Endodermal cell (in vitro differentiated cells): ENCODE data around the gene THSD4. TPM values are rescaled to one million over a fixed set of nuclear protein-coding genes. Genes with fewer than 3 reads are reported as not detected.
A peak's percentile ranks its signal among the peaks of the same experiment; 100 is the strongest.

Experiments
- DNase-seq: peaks from one replicate; pipeline ENCODE4 v3.0.0-alpha.2; 2017
- H3K27ac ChIP-seq: 2 replicates; pipeline ENCODE4 v1.5.1; 2013; ENCODE audit warnings: mild to moderate bottlenecking, low read depth, low read length, moderate library complexity
- H3K27me3 ChIP-seq: 2 replicates; pipeline ENCODE4 v1.6.1; 2013; ENCODE audit warnings: mild to moderate bottlenecking, low read length, moderate library complexity; ENCODE audit not compliant: insufficient read depth, control insufficient read depth, poor library complexity, severe bottlenecking
- H3K36me3 ChIP-seq: 2 replicates; pipeline ENCODE4 v1.7.0; 2013; ENCODE audit warnings: mild to moderate bottlenecking, low read length, moderate library complexity; ENCODE audit not compliant: control insufficient read depth, insufficient read depth
- H3K4me1 ChIP-seq: one replicate; pipeline ENCODE4 v1.7.0; 2013; ENCODE audit warnings: low read length; ENCODE audit not compliant: control insufficient read depth, insufficient read depth
- H3K4me3 ChIP-seq: 2 replicates; pipeline ENCODE4 v1.5.1; 2013; ENCODE audit warnings: mild to moderate bottlenecking, low read length, moderate library complexity
- H3K9ac ChIP-seq: 2 replicates; pipeline ENCODE4 v1.6.1; 2013; ENCODE audit warnings: mild to moderate bottlenecking, low read length, moderate library complexity; ENCODE audit not compliant: poor library complexity, severe bottlenecking; ENCODE audit errors: extremely low read depth
- H3K9me3 ChIP-seq: 2 replicates; pipeline ENCODE4 v1.6.1; 2013; ENCODE audit warnings: mild to moderate bottlenecking, low read length, moderate library complexity; ENCODE audit not compliant: control insufficient read depth
- H3K27ac Mint-ChIP-seq: 2 replicates; pipeline ENCODE4 v1.8.0; 2020; ENCODE audit warnings: mixed read lengths
- H3K27me3 Mint-ChIP-seq: 2 replicates; pipeline ENCODE4 v1.8.0; 2021; ENCODE audit warnings: mild to moderate bottlenecking, mixed read lengths; ENCODE audit not compliant: insufficient read depth
- H3K36me3 Mint-ChIP-seq: 2 replicates; pipeline ENCODE4 v1.8.0; 2020; ENCODE audit warnings: low read depth, mixed read lengths
- H3K4me1 Mint-ChIP-seq: 2 replicates; pipeline ENCODE4 v1.8.0; 2020; ENCODE audit warnings: mixed read lengths
- H3K4me3 Mint-ChIP-seq: 2 replicates; pipeline ENCODE4 v1.8.0; 2020; ENCODE audit warnings: mild to moderate bottlenecking, moderate library complexity, mixed read lengths
- H3K9me3 Mint-ChIP-seq: 2 replicates; pipeline ENCODE4 v1.8.0; 2020; ENCODE audit warnings: mild to moderate bottlenecking, mixed read lengths
- WGBS, 2 experiments: methylation state at CpG; one replicate each; pipeline versions ENCODE4 v1.1.5 to v1.1.7; 2013; ENCODE audit warnings: missing lambda C conversion rate in 2 of 2, mixed read lengths in 1 of 2; ENCODE audit not compliant: insufficient coverage in 1 of 2, insufficient read length in 1 of 2; 5-methylcytosine and 5-hydroxymethylcytosine counted together
- total RNA-seq, 2 donors: library from RNA; stranded (reverse); fragmentation: NEBNext Ultra II Directional in 1 of 2; extraction: Animal tissue kit (Norgen Biotek cat#: 25700) in 1 of 2; gene quantifications; 2 replicates in 1 of 2; 3 replicates in 1 of 2; pipeline ENCODE4 v1.2.1, GENCODE V29; 2021
- TF ChIP-seq, protein P1 (sequence below): fragments of 200-600 bp; sonication (generic); conservative IDR thresholded peaks from 2 replicates; pipeline ENCODE4 v1.5.0; 2021; ENCODE audit warnings: antibody characterized with exemption, mild to moderate bottlenecking

The THSD4 gene
- total RNA-seq, 2 donors from 2014 or later = 4.6 to 5.4 TPM

DNA sequence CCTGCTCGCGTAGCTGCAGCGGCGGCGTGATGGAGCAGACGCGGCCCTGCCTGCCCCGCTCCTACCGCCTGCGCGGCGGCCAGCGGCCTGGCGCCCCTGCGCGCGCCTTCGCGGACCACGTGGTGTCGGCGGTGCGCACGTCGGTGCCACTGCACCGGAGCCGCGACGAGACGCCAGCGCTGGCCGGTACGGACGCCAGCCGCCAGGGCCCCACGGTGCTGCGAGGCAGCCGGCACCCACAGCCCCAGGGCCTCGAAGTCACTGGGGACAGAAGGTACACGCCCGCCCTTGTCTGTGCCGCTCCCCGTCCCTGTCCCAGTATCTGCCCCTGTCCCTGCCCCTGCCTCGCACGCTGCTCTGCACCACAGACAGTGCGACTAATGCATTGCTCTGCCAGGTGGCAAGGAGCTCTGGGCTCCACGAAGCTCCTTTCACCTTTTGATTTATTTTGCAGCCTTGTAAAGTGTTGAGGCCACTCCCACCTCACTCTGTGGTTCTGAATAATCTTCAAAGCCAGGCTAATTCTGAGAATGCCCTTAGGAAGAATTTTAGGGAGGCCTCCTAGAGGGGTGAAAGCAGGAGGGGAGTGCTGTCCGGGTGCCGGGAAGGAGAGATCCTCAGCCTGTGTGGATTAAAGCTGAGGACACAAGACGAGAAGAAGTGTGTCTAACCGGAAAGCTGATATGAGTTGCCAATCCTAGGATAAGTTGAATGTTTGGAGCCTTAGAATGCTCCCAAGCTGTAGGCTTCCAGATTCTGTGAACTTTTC lies 100.0 kb downstream of the THSD4 start:
- Histone ChIP-seq H3K27me3 (no peaks in the 10 kb centered on the region), H3K27ac (no peak overlapping the region), H3K36me3 (no peaks in the 10 kb centered on the region), H3K4me3 (no peak overlapping the region), H3K9me3 (no peaks in the 10 kb centered on the region), H3K9ac (no peak overlapping the region), H3K4me1 (no peaks in the 10 kb centered on the region)
- Mint-ChIP-seq H3K27ac (no peak overlapping the region), H3K9me3 (peaks cover 14% of the 10 kb centered on the region), H3K36me3 (no peaks in the 10 kb centered on the region), H3K4me3 (no peak overlapping the region), H3K4me1 (no peaks in the 10 kb centered on the region), H3K27me3 (peaks cover 45% of the 10 kb centered on the region)
- TF ChIP-seq, protein P1, sequence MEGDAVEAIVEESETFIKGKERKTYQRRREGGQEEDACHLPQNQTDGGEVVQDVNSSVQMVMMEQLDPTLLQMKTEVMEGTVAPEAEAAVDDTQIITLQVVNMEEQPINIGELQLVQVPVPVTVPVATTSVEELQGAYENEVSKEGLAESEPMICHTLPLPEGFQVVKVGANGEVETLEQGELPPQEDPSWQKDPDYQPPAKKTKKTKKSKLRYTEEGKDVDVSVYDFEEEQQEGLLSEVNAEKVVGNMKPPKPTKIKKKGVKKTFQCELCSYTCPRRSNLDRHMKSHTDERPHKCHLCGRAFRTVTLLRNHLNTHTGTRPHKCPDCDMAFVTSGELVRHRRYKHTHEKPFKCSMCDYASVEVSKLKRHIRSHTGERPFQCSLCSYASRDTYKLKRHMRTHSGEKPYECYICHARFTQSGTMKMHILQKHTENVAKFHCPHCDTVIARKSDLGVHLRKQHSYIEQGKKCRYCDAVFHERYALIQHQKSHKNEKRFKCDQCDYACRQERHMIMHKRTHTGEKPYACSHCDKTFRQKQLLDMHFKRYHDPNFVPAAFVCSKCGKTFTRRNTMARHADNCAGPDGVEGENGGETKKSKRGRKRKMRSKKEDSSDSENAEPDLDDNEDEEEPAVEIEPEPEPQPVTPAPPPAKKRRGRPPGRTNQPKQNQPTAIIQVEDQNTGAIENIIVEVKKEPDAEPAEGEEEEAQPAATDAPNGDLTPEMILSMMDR = no peak
- peak; percentile 61 for DNase-seq
- WGBS, 2 experiments = 89 to 91% methylated on average over 25 to 51 of the region's 51 CpGs

DNA sequence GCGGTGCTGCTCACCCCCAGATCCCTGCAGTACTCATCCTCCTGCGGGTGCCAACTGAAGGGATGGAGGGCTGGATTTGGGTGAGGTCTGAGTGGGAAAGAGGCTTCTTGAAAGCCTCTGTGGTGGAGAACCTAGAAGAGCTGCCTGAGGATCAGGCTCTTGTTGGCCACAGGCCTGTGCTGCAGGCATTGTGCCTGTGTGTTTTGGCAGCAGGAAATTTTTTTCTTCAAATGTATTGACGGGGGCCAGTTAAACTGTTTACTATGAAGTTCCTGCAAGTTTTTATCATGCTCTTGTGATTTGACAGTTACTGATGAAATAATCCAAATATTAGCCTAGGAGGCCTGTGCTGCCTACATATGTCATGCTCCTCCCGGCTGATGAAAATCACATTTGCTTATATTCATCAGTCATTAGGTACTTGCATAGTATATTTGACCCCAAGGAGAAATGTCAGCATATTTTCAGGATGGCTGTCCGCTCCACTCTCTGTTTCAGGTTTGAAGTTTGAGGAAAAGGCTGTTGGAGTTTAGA lies 103.1 kb downstream of the THSD4 start:
- H3K4me1 Mint-ChIP-seq = no peaks in the 10 kb centered on the region
- H3K27me3 ChIP-seq = no peaks in the 10 kb centered on the region
- no peak overlapping the region for H3K4me3 Mint-ChIP-seq
- H3K27ac ChIP-seq = no peak overlapping the region
- TF ChIP-seq, protein P1 = no peak
- no peak overlapping the region for H3K9ac ChIP-seq
- DNase-seq = no peak
- no peaks in the 10 kb centered on the region for H3K9me3 ChIP-seq
- no peak overlapping the region for H3K4me3 ChIP-seq
- H3K36me3 Mint-ChIP-seq = no peaks in the 10 kb centered on the region
- H3K27ac Mint-ChIP-seq = no peak overlapping the region
- 80 to 87% methylated on average over 1 to 5 of the region's 5 CpGs for WGBS, 2 experiments
- H3K4me1 ChIP-seq = no peaks in the 10 kb centered on the region
- H3K9me3 Mint-ChIP-seq = peaks cover 12% of the 10 kb centered on the region
- H3K36me3 ChIP-seq = no peaks in the 10 kb centered on the region
- H3K27me3 Mint-ChIP-seq = peaks cover 33% of the 10 kb centered on the region

DNA sequence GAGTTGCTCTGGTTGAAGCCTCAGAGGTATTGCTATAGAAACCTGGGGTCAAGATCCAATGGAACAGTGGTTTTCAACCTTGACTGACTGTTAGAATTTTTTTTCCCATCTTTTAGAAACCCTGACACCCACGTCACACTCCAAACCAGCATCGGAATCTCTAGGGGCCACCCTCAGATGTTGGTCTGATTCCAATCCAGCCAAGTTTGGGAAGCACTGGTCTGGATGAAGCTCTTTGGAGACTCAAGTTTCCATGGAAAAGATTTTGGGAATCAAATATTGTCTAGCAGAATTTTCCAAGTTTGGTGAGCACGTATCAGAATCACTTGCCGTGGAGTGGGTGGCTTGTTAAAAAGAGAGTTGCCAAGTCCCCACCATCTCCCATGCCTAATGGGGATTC lies 103.8 kb downstream of the THSD4 start:
- H3K4me1 Mint-ChIP-seq = no peaks in the 10 kb centered on the region
- Histone ChIP-seq H3K9me3 (peaks cover under 1% of the 10 kb centered on the region), H3K36me3 (no peaks in the 10 kb centered on the region), H3K27ac (no peak overlapping the region), H3K4me1 (no peaks in the 10 kb centered on the region), H3K4me3 (no peak overlapping the region), H3K27me3 (no peaks in the 10 kb centered on the region), H3K9ac (no peak overlapping the region)
- no peak overlapping the region for H3K4me3 Mint-ChIP-seq
- peaks cover 25% of the 10 kb centered on the region for H3K27me3 Mint-ChIP-seq
- H3K9me3 Mint-ChIP-seq = peaks cover 9% of the 10 kb centered on the region
- H3K36me3 Mint-ChIP-seq = no peaks in the 10 kb centered on the region
- H3K27ac Mint-ChIP-seq = no peak overlapping the region
- WGBS, 2 experiments = 97 to 100% methylated on average over 4 of the region's 4 CpGs
- TF ChIP-seq, protein P1 = no peak
- no peak for DNase-seq
